D721Med (cell line): ENCODE measurements around the gene PGA3.
A peak's percentile ranks its signal among the peaks of the same experiment; 100 is the strongest.
"Not testable (repeated sequence)": the region's sequence is repeated elsewhere in the genome, so short reads cannot be mapped to it uniquely, and the experiment has no call there.

Experiments used
- DNase-seq: peaks from one replicate; pipeline ENCODE4 v3.0.0; 2011; ENCODE audit warnings: low spot score; ENCODE audit not compliant: insufficient read length
- FAIRE-seq: peaks from 2 replicates; lab custom pipeline; 2011; peaks lifted over from hg19 to GRCh38; lab: Jason Lieb, UNC
- TF ChIP-seq, protein P1 (sequence below): IDR thresholded peaks from 2 replicates; pipeline ENCODE4 v1.5.1; 2012; ENCODE audit warnings: mild to moderate bottlenecking, control low read depth; ENCODE audit not compliant: insufficient read depth; ENCODE audit errors: missing control alignments

The PGA3 gene

DNA sequence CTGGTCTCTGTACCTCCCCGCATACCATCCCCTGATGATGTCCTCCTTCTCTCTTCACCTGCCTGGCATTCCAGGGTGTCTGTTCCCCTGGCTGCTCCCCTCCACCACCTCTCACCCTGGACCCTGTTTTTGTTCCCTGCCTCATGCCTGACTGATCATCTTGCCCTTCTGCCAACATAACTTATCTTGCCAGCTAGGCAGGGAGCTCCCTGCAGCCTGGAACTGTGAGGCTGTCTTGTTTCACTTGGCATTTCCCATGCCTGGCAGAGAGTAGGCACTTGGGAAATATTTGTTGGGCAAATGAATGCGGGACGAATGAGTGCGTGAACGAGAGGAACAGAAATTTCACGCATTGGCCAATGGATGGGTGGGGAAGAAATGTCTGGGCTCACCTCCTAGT is 26.1 kb downstream of the PGA3 start:
- not testable (repeated sequence) for FAIRE-seq

DNA sequence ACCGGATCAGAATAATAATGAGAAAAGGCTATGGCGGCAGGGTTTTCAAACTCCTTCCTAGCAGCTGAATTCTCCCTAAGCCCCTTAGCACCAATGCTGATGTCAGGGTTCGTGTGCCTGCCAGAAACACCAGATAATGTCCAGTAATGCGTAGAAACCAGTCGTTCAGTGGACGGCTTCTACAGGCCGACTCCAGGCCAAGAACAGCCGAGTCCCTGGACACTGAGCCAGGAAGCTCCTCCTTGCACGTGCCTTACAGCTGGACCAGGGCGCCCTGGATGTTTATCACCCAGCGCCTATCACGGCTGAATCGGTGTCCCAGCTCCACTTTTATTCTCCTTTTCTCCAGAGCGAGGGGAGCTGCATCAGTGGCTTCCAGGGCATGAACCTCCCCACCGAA is 27.7 kb downstream of the PGA3 start:
- not testable (repeated sequence) for FAIRE-seq, DNase-seq

More for the DNA sequence above, 26.1 kb downstream of the PGA3 start:
- DNase-seq: not testable (repeated sequence)

DNA sequence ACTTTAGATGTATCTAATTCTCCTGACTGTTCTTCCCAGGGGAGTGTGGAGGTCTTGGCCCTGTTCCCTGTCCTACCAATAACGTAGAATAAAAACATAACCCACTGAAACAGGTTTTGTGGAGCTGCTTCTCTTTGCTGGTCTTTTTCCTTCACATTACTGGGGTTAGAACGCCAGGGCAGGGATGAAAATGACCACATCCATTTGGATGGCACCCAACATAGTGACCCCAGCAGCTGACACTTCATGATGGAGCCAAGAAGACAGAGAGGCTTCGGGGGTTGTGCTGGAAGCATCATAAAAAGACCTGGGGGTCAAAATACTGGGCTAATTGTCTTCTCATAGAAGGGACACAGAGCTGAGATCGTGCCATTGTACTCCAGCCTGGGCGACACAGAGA is 28.3 kb downstream of the PGA3 start:
- not testable (repeated sequence) for FAIRE-seq, DNase-seq

DNA sequence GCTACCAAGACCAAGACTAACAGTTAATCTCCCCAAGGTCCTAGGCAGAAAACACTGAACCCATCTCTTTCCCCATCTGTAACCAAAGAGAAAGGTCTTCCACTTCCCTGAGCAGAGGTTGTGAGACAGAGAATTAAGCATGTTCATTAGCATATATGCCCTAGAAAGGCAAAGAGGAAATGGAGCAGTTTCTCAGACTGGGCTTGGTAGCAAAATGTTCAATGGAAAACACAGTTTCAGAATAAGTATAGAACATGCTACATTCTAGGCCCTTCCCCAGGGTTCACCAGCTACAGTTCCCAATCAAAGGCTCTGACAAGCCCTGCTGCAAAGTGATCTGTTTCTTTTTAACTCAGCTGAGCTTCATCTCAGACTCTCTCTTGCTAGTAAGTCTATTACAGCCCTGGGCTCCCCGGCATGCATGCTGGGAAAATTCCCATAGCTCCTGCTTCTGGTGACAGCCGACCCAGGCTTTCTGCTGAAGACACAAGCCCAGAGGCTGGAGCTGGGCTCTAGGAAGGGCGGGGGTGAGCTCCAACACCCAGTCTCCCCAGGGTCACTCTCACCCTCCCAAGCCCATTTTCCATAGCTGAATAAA is 29.3 kb downstream of the PGA3 start:
- not testable (repeated sequence) for FAIRE-seq, DNase-seq

DNA sequence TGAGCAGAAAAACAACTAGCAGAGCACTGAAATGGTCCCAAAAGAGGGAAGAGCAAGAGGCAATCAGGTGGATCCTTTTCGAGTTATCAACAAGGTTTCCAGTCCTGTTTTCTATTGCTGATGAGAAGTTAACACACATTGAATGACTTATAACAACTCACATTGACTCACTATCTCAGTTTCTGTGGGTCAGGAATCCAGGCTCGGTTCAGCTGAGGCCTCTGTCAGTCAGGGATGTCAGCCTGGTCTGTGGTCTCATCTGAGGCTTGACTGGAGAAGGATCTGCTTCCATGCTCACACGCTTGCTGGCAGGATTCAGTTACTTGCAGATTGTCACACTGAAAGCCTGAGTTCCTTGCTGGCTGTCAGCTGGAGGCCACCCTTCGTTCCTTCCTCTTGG is 33.8 kb downstream of the PGA3 start:
- not testable (repeated sequence) for FAIRE-seq

DNA sequence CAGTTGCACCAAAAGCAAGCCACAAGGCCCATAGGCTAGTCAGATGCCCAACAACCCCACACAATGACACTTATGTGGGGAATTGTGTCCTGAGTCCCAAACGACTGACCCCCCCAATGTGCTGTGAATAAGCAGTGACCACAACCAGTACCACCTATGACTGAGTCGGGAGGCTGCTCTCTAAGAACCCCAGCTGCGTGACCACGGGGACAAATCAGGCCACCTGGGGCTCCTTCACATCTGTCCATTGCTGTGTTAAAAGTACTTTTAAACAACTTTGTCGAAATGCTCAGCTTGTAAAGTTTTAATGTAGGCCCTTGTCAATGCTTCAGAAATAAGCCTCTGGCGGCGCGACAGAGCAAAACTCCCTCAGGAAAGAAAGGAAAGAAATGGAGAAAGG is 37.0 kb downstream of the PGA3 start:
- not testable (repeated sequence) for DNase-seq, FAIRE-seq

More for the DNA sequence above, 33.8 kb downstream of the PGA3 start:
- DNase-seq: not testable (repeated sequence)

DNA sequence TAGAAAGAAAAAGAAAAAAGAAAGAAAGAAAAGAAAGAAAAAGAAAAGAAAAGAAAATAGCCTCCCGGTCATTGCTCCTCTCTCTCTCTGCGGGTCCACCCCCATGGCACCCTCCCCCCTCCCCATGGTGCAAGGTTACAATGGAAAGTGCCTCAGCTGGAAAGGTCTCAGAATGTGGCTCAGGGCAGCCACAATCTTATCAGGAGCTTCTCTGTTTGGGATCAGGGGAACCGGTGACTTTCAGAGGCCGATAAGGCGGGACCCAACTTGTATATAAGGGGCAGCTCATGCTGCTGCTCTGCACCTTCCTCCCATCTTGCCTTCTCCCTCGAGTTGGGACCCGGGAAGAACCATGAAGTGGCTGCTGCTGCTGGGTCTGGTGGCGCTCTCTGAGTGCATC is 37.6 kb downstream of the PGA3 start, which contains the start of gene PGA5:
Gene PGA5 (plus strand): TSS at position 301 of the 400 bp plus-strand sequence. CDS start 52 bp downstream, at position 353.
- not testable (repeated sequence) for FAIRE-seq, DNase-seq

DNA sequence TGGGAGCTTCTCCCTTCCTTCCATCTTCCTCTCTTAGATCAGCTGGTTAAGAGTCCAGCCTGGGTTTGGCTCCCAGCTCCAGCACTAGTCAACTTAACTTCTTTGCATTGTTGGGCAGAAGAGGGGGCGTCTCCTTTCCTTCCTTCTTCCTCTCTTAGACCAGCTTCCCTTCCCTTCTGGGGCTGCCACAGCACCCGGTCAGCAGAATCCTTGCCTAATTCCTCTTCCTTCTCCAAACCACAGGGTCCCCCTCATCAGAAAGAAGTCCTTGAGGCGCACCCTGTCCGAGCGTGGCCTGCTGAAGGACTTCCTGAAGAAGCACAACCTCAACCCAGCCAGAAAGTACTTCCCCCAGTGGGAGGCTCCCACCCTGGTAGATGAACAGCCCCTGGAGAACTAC is 38.2 kb downstream of the PGA3 start:
- not testable (repeated sequence) for FAIRE-seq, DNase-seq

DNA sequence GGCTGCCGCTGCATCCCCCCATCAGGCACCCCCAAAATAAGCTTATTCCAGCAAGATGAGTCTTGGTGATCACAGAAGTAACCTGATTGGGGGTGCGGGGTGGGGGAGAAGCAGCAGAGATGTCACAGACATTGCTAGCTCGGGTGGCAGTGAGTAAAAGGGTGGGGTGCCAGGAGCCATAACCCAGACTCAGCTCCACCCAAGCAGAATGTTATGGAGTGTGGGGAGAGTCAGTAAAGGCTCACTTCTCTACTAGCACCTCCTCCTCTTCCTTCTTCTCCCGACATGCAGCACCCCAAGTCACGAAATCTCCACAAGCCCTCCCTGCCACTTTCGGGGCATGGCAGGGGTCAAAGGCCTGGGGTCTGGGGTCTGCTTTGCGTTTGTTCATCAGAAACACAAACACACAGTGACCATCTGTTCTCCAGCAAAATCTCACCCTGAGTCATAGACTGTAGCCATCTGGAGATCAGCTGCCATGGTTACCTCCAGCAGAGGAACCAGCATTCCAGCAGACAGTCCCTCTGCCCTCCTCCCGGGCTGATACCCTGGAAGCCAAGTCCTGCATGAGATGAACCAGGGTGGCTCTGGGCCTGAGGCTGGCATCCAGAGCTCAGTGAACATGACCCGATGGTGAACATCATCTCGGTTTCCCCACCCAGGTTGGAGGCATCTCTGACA is 42.1 kb downstream of the PGA3 start:
- DNase-seq, FAIRE-seq: not testable (repeated sequence)

DNA sequence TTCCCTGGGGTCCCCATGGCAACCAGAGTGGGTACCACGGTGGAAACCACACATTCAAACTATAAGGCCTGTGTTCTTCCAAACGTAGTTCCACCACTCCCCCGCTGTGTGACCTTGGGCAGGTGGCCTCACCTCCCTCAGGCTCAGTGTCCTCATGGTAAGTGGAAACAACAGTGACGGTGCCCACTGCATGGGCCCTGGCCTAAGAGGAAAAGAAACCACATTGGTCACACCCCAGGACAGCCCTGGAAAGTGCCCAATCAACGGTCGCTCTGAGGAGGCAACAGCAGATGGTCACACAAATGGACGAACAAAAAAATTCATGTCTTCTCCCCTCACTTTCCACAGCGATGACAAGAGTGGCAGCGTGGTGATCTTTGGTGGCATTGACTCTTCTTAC is 44.8 kb downstream of the PGA3 start:
- FAIRE-seq, DNase-seq: not testable (repeated sequence)

DNA sequence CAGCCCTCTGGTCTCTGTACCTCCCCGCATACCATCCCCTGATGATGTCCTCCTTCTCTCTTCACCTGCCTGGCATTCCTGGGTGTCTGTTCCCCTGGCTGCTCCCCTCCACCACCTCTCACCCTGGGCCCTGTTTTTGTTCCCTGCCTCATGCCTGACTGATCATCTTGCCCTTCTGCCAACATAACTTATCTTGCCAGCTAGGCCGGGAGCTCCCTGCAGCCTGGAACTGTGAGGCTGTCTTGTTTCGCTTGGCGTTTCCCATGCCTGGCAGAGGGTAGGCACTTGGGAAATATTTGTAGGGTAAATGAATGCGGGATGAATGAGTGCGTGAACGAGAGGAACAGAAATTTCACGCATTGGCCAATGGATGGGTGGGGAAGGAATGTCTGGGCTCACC is 45.9 kb downstream of the PGA3 start:
- DNase-seq, FAIRE-seq: not testable (repeated sequence)

DNA sequence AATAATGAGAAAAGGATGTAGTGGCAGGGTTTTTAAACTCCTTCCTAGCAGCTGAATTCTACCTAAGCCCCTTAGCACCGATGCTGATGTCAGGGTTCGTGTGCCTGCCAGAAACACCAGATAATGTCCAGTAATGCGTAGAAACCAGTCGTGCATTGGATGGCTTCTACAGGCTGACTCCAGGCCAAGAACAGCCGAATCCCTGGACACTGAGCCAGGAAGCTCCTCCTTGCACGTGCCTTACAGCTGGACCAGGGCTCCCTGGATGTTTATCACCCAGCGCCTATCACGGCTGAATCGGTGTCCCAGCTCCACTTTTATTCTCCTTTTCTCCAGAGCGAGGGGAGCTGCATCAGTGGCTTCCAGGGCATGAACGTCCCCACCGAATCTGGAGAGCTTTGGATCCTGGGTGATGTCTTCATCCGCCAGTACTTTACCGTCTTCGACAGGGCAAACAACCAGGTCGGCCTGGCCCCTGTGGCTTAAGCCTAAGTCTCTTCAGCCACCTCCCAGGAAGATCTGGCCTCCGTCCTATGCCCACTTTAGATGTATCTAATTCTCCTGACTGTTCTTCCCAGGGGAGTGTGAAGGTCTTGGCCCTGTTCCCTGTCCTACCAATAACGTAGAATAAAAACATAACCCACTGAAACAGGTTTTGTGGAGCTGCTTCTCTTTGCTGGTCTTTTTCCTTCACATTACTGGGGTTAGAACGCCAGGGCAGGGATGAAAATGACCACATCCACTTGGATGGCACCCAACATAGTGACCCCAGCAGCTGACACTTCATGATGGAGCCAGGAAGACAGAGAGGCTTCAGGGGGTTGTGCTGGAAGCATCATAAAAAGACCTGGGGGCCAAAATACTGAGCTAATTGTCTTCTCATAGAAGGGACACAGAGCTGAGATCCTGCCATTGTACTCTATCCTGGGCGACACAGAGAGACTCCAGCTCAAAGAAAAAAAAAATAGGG is 47.8 kb downstream of the PGA3 start:
- not testable (repeated sequence) for FAIRE-seq, DNase-seq

DNA sequence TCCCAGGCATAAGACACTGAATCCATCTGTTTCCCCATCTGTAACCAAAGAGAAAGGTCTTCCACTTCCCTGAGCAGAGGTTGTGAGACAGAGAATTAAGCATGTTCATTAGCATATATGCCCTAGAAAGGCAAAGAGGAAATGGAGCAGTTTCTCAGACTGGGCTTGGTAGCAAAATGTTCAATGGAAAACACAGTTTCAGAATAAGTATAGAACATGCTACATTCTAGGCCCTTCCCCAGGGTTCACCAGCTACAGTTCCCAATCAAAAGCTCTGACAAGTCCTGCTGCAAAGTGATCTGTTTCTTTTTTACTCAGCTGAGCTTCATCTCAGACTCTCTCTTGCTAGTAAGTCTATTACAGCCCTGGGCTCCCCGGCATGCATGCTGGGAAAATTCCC is 49.0 kb downstream of the PGA3 start:
- not testable (repeated sequence) for DNase-seq, FAIRE-seq

DNA sequence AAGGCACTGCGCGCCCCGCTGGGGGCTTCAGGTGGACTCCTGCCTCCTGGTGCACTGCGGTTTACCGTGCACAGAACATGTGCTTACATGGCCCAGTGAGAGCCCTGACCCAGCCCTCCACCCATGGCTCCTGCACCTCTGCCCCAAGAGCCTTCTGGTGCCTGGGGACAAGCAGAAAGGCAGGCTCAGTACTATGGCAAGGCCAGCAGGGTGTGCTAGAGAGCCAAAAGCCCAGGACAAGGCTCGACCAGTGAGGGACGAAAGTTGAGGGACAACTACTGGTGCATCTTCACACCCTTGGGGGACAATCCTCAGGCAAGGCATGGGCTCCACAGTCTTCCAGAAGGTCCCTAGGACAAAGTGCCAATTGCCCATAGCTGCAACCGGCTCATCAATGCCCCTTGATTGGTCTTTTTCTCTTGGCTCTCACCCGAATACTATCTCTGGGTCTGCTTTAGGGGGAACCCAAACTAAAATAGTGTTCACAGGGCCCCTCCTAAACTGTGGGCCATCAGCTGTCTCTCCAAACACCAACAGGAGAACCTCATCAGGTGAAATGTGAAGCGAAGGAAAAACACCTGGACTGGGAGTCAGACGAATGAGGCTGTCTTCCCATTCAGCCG is 51.2 kb downstream of the PGA3 start:
- TF ChIP-seq, protein P1, sequence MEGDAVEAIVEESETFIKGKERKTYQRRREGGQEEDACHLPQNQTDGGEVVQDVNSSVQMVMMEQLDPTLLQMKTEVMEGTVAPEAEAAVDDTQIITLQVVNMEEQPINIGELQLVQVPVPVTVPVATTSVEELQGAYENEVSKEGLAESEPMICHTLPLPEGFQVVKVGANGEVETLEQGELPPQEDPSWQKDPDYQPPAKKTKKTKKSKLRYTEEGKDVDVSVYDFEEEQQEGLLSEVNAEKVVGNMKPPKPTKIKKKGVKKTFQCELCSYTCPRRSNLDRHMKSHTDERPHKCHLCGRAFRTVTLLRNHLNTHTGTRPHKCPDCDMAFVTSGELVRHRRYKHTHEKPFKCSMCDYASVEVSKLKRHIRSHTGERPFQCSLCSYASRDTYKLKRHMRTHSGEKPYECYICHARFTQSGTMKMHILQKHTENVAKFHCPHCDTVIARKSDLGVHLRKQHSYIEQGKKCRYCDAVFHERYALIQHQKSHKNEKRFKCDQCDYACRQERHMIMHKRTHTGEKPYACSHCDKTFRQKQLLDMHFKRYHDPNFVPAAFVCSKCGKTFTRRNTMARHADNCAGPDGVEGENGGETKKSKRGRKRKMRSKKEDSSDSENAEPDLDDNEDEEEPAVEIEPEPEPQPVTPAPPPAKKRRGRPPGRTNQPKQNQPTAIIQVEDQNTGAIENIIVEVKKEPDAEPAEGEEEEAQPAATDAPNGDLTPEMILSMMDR: peak; percentile 89
- peak; percentile 87 for DNase-seq
- no peak for FAIRE-seq
